ENCODE data around the gene BARHL1.

The BARHL1 gene

GRCh38 chr9:132609829-132610228 lies 27.4 kb downstream of the BARHL1 start:
- H3K4me3 ChIP-seq (ENCODE audit: low read depth, low read length), result no peak overlapping the region
- no peak for TF ChIP-seq CTCF (IDR thresholded peaks at IDR 0.05; ENCODE audit: low read depth, low read length, missing control alignments)
- no peak for DNase-seq (ENCODE audit: low read depth)

- no peak for TF ChIP-seq CTCF (IDR thresholded peaks at IDR 0.05; ENCODE audit: low read depth, low read length, missing control alignments)
- no peak overlapping the region for H3K4me3 ChIP-seq (ENCODE audit: low read depth, low read length)
- DNase-seq (ENCODE audit: low read depth), result no peak
Observed at GRCh38 chr9:132610661-132611060, 28.3 kb downstream of the BARHL1 start.

- no peak overlapping the region for H3K4me3 ChIP-seq (ENCODE audit: low read depth, low read length)
- no peak for TF ChIP-seq CTCF (IDR thresholded peaks at IDR 0.05; ENCODE audit: low read depth, low read length, missing control alignments)
- no peak for DNase-seq (ENCODE audit: low read depth)
Observed at GRCh38 chr9:132614324-132614723, 31.9 kb downstream of the BARHL1 start.

GRCh38 chr9:132615774-132616173 lies 33.4 kb downstream of the BARHL1 start:
- no peak for TF ChIP-seq CTCF (IDR thresholded peaks at IDR 0.05; ENCODE audit: low read depth, low read length, missing control alignments)
- no peak overlapping the region for H3K4me3 ChIP-seq (ENCODE audit: low read depth, low read length)
- DNase-seq (ENCODE audit: low read depth), result no peak

- no peak for DNase-seq (ENCODE audit: low read depth)
- H3K4me3 ChIP-seq (ENCODE audit: low read depth, low read length), result no peak overlapping the region
- no peak for TF ChIP-seq CTCF (IDR thresholded peaks at IDR 0.05; ENCODE audit: low read depth, low read length, missing control alignments)
Observed at GRCh38 chr9:132616725-132617124, 34.3 kb downstream of the BARHL1 start.

- no peak overlapping the region for H3K4me3 ChIP-seq (ENCODE audit: low read depth, low read length)
- no peak for DNase-seq (ENCODE audit: low read depth)
- no peak for TF ChIP-seq CTCF (IDR thresholded peaks at IDR 0.05; ENCODE audit: low read depth, low read length, missing control alignments)
Observed at GRCh38 chr9:132622159-132622558, 39.8 kb downstream of the BARHL1 start.

GRCh38 chr9:132626285-132626684 lies 43.9 kb downstream of the BARHL1 start:
- no peak for DNase-seq (ENCODE audit: low read depth)
- H3K4me3 ChIP-seq (ENCODE audit: low read depth, low read length), result no peak overlapping the region
- TF ChIP-seq CTCF (IDR thresholded peaks at IDR 0.05; ENCODE audit: low read depth, low read length, missing control alignments), result no peak

Data from GM12864 (cell line).